GM23338 (cell line): ENCODE measurements around the gene SMARCC1.

Experiments
- CREB1 ChIP-seq: fragments of 250-450 bp; sonication (Bioruptor Pico); IDR thresholded peaks from 2 replicates; pipeline ENCODE4 v1.5.0; 2020; ENCODE audit warnings: low read depth, mild to moderate bottlenecking, moderate library complexity
- CTCF ChIP-seq, 2 experiments: fragments of 200-600 bp in 1 of 2; sonication (generic) in 1 of 2; conservative IDR thresholded peaks; 2 replicates each; pipeline versions ENCODE4 v1.5.1 to v1.6.1; 2016 to 2017; ENCODE audit warnings: antibody characterized with exemption in 2 of 2, low read depth in 2 of 2, mild to moderate bottlenecking in 2 of 2, moderate library complexity in 1 of 2
- EZH2 ChIP-seq: fragments of 200-600 bp; sonication (generic); IDR thresholded peaks from one replicate; pipeline ENCODE4 v1.8.0; 2017; ENCODE audit warnings: antibody characterized with exemption, mild to moderate bottlenecking, low read depth; ENCODE audit not compliant: unreplicated experiment
- EZH2phosphoT487 ChIP-seq: fragments of 200-600 bp; sonication (generic); IDR thresholded peaks from one replicate; pipeline ENCODE4 v1.8.1; 2018; ENCODE audit warnings: antibody characterized with exemption; ENCODE audit not compliant: unreplicated experiment
- JUNB ChIP-seq: IDR thresholded peaks from one replicate; pipeline ENCODE4 v1.6.1; 2016; ENCODE audit warnings: antibody characterized with exemption; ENCODE audit not compliant: unreplicated experiment
- POLR2AphosphoS5 ChIP-seq: IDR thresholded peaks from 2 replicates; pipeline ENCODE4 v1.6.1; 2016; ENCODE audit warnings: antibody characterized with exemption, low read depth
- REST ChIP-seq: IDR thresholded peaks from one replicate; pipeline ENCODE4 v1.6.1; 2018; ENCODE audit warnings: antibody characterized with exemption; ENCODE audit not compliant: unreplicated experiment
- ZNF114 ChIP-seq: fragments of 250-450 bp; sonication (Bioruptor Pico); IDR thresholded peaks from 2 replicates; pipeline ENCODE4 v1.5.0; 2020; ENCODE audit warnings: mild to moderate bottlenecking, moderate library complexity
- ZNF331 ChIP-seq: fragments of 250-450 bp; sonication (Bioruptor Pico); IDR thresholded peaks from 2 replicates; pipeline ENCODE4 v1.5.0; 2020; ENCODE audit warnings: low read depth, mild to moderate bottlenecking, moderate library complexity
- ZNF462 ChIP-seq: fragments of 250-450 bp; sonication (Bioruptor Pico); IDR thresholded peaks from 2 replicates; pipeline ENCODE4 v1.5.0; 2020; ENCODE audit warnings: mild to moderate bottlenecking, moderate library complexity
- TF ChIP-seq, protein P1 (sequence below): IDR thresholded peaks from 2 replicates; pipeline ENCODE4 v1.6.1; 2016; ENCODE audit warnings: antibody characterized with exemption

GRCh38 chr3:47713655-47714054, 68.0 kb downstream of the SMARCC1 start:
- TF ChIP-seq CTCF (conservative IDR thresholded peaks at IDR 0.05; ENCODE audit: low read depth in 2 of 2), result no peak
- no peak for TF ChIP-seq EZH2phosphoT487
- no peak for TF ChIP-seq EZH2
- no peak for TF ChIP-seq POLR2AphosphoS5
- TF ChIP-seq CREB1, result no peak
- TF ChIP-seq, protein P1, sequence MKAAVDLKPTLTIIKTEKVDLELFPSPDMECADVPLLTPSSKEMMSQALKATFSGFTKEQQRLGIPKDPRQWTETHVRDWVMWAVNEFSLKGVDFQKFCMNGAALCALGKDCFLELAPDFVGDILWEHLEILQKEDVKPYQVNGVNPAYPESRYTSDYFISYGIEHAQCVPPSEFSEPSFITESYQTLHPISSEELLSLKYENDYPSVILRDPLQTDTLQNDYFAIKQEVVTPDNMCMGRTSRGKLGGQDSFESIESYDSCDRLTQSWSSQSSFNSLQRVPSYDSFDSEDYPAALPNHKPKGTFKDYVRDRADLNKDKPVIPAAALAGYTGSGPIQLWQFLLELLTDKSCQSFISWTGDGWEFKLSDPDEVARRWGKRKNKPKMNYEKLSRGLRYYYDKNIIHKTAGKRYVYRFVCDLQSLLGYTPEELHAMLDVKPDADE, result no peak
- no peak for TF ChIP-seq REST
- TF ChIP-seq ZNF462 (CRISPR knock-in tag), result no peak
- no peak for TF ChIP-seq ZNF114 (CRISPR knock-in tag)
- TF ChIP-seq ZNF331 (CRISPR knock-in tag), result no peak
- no peak for TF ChIP-seq JUNB
